ENCODE measurements around the gene ZNF180. TPM values are rescaled to one million over a fixed set of nuclear protein-coding genes. Genes with fewer than 3 reads are reported as not detected.

Gene ZNF180
- polyA plus RNA-seq, 1 donor from 2014 or later = 20.4 TPM

DNA sequence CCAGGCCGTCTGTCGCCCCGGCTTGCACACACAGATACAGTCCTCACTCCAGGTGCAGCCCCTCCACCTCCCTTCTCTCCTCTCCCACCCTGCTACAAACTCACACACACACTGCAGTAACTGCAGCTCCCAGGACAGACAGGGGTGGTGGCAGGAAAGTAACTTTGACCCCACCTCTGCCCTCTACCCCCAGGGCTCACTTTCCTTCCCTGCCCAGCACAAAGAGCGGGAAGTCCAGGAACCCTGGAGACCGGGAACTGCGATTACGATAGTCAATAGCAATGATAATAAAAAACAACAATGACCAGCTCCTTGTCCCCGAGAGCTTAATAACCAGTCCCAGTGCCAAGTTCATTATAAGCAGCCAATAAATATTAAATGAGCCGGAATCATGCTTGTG, 29.2 kb upstream of the ZNF180 start, which contains the start of gene CEACAM20:
TSS of gene CEACAM20 (minus strand) at position 140 of the 400 bp plus-strand sequence. CDS start 166 bp downstream, outside the sequence.
- Histone ChIP-seq H3K27me3 (ENCODE audit: insufficient read depth, low read depth, low read length) (no peaks in the 10 kb centered on the region), H4K20me1 (ENCODE audit: insufficient read depth) (no peaks in the 10 kb centered on the region), H3K4me3 (ENCODE audit: low read length) (no peak within 1 kb of the TSS), H3F3A (ENCODE audit: insufficient read depth, low read length, poor library complexity, severe bottlenecking) (no peaks in the 10 kb centered on the region), H3K9ac (ENCODE audit: low read length) (no peak within 1 kb of the TSS), H3K4me2 (ENCODE audit: low read length) (no peak within 1 kb of the TSS), H3K36me3 (ENCODE audit: insufficient read depth, low read length) (no peaks in the 10 kb centered on the region), H3K27ac (ENCODE audit: low read length) (no peak within 1 kb of the TSS), H3K9me3 (ENCODE audit: low read length) (no peaks in the 10 kb centered on the region), H3K9me2 (ENCODE audit: insufficient read depth, low read length) (no peaks in the 10 kb centered on the region), H3K79me2 (replicated peaks; ENCODE audit: insufficient read depth, low read length) (no peaks in the 10 kb centered on the region), H2AFZ (ENCODE audit: low read depth, low read length) (no peak within 1 kb of the TSS)
- TF ChIP-seq RAD21 (conservative IDR thresholded peaks at IDR 0.05) = no peak
- TF ChIP-seq, protein P1, sequence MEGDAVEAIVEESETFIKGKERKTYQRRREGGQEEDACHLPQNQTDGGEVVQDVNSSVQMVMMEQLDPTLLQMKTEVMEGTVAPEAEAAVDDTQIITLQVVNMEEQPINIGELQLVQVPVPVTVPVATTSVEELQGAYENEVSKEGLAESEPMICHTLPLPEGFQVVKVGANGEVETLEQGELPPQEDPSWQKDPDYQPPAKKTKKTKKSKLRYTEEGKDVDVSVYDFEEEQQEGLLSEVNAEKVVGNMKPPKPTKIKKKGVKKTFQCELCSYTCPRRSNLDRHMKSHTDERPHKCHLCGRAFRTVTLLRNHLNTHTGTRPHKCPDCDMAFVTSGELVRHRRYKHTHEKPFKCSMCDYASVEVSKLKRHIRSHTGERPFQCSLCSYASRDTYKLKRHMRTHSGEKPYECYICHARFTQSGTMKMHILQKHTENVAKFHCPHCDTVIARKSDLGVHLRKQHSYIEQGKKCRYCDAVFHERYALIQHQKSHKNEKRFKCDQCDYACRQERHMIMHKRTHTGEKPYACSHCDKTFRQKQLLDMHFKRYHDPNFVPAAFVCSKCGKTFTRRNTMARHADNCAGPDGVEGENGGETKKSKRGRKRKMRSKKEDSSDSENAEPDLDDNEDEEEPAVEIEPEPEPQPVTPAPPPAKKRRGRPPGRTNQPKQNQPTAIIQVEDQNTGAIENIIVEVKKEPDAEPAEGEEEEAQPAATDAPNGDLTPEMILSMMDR (IDR thresholded peaks at IDR 0.05; ENCODE audit: poor library complexity, severe bottlenecking) = no peak
- no peak for TF ChIP-seq EP300 (conservative IDR thresholded peaks at IDR 0.05; ENCODE audit: poor library complexity, severe bottlenecking)
- no peak for TF ChIP-seq POLR2AphosphoS5 (IDR thresholded peaks at IDR 0.05)
- TF ChIP-seq TAF1 (IDR thresholded peaks at IDR 0.05; ENCODE audit: low read depth) = no peak
- TF ChIP-seq MXI1 (conservative IDR thresholded peaks at IDR 0.05; ENCODE audit: poor library complexity, severe bottlenecking) = no peak
- TF ChIP-seq SMC3 (conservative IDR thresholded peaks at IDR 0.05; ENCODE audit: poor library complexity) = no peak

DNA sequence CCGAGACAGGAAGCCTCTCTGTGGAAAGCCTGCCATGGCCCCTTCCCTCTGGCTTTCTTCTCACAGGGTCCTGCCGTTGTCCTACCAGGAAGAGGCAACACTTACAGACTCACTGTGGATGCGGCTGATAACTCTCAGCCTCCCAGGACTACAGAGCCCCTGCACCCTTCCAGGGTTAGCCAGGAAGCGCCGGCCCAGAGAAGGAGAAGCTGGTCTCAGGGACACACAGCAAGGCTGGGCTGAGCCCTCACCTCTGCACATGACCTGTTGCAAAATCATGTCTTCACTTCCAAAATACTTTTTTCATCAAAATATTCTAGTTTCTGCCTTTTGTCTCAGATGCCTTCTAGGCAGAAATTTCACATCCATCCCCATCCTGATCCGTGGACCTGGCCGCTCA, 27.2 kb upstream of the ZNF180 start:
- Histone ChIP-seq H3K9ac (ENCODE audit: low read length) (no peak overlapping the region), H3K27ac (ENCODE audit: low read length) (no peak overlapping the region), H3F3A (ENCODE audit: insufficient read depth, low read length, poor library complexity, severe bottlenecking) (no peaks in the 10 kb centered on the region), H3K4me3 (ENCODE audit: low read length) (no peak overlapping the region), H3K9me2 (ENCODE audit: insufficient read depth, low read length) (no peaks in the 10 kb centered on the region), H3K36me3 (ENCODE audit: insufficient read depth, low read length) (no peaks in the 10 kb centered on the region), H3K79me2 (replicated peaks; ENCODE audit: insufficient read depth, low read length) (no peaks in the 10 kb centered on the region), H3K4me2 (ENCODE audit: low read length) (no peak overlapping the region), H3K9me3 (ENCODE audit: low read length) (no peaks in the 10 kb centered on the region), H4K20me1 (ENCODE audit: insufficient read depth) (no peaks in the 10 kb centered on the region), H3K27me3 (ENCODE audit: insufficient read depth, low read depth, low read length) (no peaks in the 10 kb centered on the region), H2AFZ (ENCODE audit: low read depth, low read length) (no peak overlapping the region)
- TF ChIP-seq RAD21 (conservative IDR thresholded peaks at IDR 0.05) (no peak), POLR2AphosphoS5 (IDR thresholded peaks at IDR 0.05) (no peak), SMC3 (conservative IDR thresholded peaks at IDR 0.05; ENCODE audit: poor library complexity) (no peak), EZH2 (IDR thresholded peaks at IDR 0.05; ENCODE audit: borderline replicate concordance, insufficient read depth, low read length, poor library complexity, severe bottlenecking) (no peak), EP300 (conservative IDR thresholded peaks at IDR 0.05; ENCODE audit: poor library complexity, severe bottlenecking) (no peak), TAF1 (IDR thresholded peaks at IDR 0.05; ENCODE audit: low read depth) (no peak), MXI1 (conservative IDR thresholded peaks at IDR 0.05; ENCODE audit: poor library complexity, severe bottlenecking) (no peak)
- TF ChIP-seq, protein P1 (IDR thresholded peaks at IDR 0.05; ENCODE audit: poor library complexity, severe bottlenecking) = no peak
- TF ChIP-seq, protein P2, sequence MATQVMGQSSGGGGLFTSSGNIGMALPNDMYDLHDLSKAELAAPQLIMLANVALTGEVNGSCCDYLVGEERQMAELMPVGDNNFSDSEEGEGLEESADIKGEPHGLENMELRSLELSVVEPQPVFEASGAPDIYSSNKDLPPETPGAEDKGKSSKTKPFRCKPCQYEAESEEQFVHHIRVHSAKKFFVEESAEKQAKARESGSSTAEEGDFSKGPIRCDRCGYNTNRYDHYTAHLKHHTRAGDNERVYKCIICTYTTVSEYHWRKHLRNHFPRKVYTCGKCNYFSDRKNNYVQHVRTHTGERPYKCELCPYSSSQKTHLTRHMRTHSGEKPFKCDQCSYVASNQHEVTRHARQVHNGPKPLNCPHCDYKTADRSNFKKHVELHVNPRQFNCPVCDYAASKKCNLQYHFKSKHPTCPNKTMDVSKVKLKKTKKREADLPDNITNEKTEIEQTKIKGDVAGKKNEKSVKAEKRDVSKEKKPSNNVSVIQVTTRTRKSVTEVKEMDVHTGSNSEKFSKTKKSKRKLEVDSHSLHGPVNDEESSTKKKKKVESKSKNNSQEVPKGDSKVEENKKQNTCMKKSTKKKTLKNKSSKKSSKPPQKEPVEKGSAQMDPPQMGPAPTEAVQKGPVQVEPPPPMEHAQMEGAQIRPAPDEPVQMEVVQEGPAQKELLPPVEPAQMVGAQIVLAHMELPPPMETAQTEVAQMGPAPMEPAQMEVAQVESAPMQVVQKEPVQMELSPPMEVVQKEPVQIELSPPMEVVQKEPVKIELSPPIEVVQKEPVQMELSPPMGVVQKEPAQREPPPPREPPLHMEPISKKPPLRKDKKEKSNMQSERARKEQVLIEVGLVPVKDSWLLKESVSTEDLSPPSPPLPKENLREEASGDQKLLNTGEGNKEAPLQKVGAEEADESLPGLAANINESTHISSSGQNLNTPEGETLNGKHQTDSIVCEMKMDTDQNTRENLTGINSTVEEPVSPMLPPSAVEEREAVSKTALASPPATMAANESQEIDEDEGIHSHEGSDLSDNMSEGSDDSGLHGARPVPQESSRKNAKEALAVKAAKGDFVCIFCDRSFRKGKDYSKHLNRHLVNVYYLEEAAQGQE (IDR thresholded peaks at IDR 0.05; ENCODE audit: borderline replicate concordance) = no peak

All from neural cell (in vitro differentiated cells).